Inferior parietal cortex (tissue), 1 donor: ENCODE data around the gene KCNC3.

ENCODE experiments used
- DNase-seq: peaks from one replicate; pipeline ENCODE4 v3.0.0-alpha.2; 2016; ENCODE audit errors: extremely low spot score

The KCNC3 gene

GRCh38 chr19:50276370-50277063 is 52.7 kb downstream of the KCNC3 start:
- no peak for DNase-seq

- no peak for DNase-seq
Measured at GRCh38 chr19:50275577-50276368, 53.4 kb downstream of the KCNC3 start.

GRCh38 chr19:50273821-50274220 is 55.4 kb downstream of the KCNC3 start:
- no peak for DNase-seq

- no peak for DNase-seq
Measured at GRCh38 chr19:50272263-50272897, 56.8 kb downstream of the KCNC3 start.

GRCh38 chr19:50269653-50270052 is 59.5 kb downstream of the KCNC3 start:
- no peak for DNase-seq

GRCh38 chr19:50268501-50268900 is 60.7 kb downstream of the KCNC3 start:
- no peak for DNase-seq

- no peak for DNase-seq
Measured at GRCh38 chr19:50268041-50268440, 61.1 kb downstream of the KCNC3 start.

GRCh38 chr19:50266896-50267295 is 62.3 kb downstream of the KCNC3 start:
- DNase-seq: no peak

GRCh38 chr19:50266041-50266440 is 63.1 kb downstream of the KCNC3 start:
- DNase-seq: no peak

- no peak for DNase-seq
Measured at GRCh38 chr19:50264483-50265186, 64.5 kb downstream of the KCNC3 start.

- DNase-seq: no peak
Measured at GRCh38 chr19:50263176-50263575, 66.0 kb downstream of the KCNC3 start.
